ENCODE data around the gene HCRTR1.
"Not testable (repeated sequence)": the region's sequence is repeated elsewhere in the genome, so short reads cannot be mapped to it uniquely, and the experiment has no call there.

The HCRTR1 gene

GRCh38 chr1:31580891-31581603 lies 36.4 kb upstream of the HCRTR1 start:
- H3K4me3 ChIP-seq (ENCODE audit: low read length), result no peak overlapping the region
- no peak for DNase-seq (ENCODE audit: low read depth, low spot score)

DNA sequence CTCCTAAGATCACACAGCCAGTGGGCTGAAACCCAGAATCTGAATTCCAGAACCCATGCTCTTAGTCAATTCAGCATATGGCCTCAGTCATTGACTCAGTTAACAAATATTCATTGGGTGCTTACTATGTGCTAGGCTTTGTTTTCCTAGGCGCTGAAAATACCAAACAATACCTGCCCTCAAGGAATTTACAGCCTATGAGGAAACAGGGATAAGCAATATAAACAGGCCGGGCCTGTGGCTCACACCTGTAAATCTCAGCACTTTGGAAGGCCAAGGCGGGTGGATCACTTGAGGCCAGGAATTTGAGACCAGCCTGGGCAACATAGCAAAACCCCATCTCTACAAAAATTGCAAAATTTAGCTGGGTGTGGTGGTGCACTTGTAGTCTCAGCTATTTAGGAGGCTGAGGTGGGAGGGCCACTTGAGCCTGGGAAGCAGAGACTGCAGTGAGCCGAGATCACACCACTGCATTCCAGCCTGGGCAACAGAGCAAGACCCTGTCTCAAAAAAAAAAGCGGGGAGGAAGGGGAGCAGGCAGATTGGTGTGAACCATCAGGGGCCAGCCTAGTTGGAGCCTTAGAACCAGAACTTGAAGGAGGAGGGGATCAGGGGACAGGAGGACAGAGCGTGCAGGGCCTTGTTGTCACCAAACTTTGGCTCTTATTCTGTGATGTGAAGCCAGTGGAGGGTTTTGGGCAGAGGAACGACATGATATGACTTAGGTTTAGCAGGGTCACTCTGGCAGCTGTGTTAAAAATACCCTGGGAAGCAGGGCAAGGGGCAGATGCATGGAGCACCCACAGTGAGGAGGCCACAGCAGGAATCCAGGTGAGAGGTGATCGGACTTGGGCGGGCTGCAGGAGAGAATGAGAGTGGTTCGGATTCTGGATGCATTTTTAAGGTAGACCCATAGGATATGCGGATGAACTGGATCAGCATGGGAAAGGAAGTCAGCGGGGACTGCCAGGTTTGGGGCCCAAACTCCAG lies 35.4 kb upstream of the HCRTR1 start:
- DNase-seq (ENCODE audit: low read depth, low spot score), result no peak
- H3K4me3 ChIP-seq (ENCODE audit: low read length), result no peak overlapping the region

DNA sequence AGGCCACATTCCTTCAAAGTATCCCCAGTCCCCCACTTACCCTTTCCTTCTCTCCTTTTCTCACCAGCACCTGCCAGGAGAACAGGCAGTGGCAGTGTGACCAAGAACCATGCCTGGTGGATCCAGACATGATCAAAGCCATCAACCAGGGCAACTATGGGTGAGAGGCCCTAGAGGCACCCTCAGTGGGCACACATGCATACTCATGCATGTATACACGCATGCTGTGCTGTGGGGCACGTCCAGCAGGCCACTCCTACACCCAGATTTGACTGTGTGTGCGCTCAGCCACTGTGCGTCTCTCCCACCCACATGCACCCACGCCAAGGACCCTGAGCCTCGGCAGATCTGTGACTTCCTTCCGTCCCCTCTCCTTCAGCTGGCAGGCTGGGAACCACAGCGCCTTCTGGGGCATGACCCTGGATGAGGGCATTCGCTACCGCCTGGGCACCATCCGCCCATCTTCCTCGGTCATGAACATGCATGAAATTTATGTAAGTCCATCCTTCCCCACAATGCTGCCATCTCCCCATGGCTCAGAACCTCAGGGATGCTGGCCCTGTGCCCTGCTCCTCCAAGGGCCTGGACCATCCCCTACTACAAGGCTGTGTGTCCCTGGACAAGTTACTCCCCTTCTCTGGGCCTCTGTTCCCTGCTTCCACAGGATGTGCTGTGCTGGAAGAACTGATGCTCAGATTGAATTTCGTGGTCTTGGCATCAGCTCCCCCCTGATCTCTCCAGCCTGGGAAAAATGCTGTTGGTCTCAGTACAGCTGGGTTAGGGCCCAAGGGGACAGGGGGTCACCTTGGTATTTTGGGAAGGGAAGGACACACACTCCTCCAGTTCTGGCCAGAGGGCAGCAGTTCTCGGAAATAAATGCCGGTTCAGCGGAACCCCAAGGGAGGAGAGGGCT lies 34.2 kb upstream of the HCRTR1 start:
- H3K4me3 ChIP-seq (ENCODE audit: low read length), result no peak overlapping the region

DNA sequence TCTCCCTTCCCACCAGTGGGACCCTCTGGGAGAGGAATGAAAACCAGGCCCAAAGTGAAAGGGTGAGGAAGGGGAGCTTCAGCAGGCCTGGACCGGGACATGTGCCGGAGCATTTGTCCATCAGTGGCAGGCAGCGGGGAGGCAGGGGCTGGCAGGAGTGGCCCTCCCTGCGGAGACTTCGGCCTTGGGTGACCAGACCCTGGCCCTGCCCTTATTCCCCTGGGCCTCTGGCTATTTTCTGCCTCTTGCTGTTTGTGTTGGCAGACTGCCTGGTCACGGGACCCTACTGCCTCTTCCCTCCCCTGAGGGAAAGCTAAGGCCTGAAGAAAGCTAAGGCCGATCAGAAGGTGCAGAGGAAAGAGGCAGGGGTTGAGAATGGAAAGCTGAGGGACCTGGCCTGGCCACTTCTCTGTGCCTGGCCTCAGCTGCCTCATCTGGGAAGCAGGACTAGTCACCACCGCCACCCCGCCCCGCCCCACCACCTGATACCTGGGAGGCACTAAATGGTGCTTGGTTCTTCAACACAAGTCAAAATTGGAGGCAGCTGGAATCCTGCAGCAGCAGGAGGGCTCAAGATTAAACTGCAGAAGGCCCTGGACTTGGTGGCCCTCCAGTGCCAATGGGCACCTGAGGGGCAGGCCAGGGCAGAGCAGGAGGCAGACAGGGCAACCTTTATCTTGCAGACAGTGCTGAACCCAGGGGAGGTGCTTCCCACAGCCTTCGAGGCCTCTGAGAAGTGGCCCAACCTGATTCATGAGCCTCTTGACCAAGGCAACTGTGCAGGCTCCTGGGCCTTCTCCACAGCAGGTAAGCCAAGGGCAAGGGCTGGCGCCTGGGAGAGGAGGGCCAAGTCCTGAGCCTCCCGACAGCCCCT lies 33.3 kb upstream of the HCRTR1 start:
- no peak overlapping the region for H3K4me3 ChIP-seq (ENCODE audit: low read length)
- no peak for DNase-seq (ENCODE audit: low read depth, low spot score)

More for the DNA sequence above, 34.2 kb upstream of the HCRTR1 start:
- DNase-seq (ENCODE audit: low read depth, low spot score), result no peak

DNA sequence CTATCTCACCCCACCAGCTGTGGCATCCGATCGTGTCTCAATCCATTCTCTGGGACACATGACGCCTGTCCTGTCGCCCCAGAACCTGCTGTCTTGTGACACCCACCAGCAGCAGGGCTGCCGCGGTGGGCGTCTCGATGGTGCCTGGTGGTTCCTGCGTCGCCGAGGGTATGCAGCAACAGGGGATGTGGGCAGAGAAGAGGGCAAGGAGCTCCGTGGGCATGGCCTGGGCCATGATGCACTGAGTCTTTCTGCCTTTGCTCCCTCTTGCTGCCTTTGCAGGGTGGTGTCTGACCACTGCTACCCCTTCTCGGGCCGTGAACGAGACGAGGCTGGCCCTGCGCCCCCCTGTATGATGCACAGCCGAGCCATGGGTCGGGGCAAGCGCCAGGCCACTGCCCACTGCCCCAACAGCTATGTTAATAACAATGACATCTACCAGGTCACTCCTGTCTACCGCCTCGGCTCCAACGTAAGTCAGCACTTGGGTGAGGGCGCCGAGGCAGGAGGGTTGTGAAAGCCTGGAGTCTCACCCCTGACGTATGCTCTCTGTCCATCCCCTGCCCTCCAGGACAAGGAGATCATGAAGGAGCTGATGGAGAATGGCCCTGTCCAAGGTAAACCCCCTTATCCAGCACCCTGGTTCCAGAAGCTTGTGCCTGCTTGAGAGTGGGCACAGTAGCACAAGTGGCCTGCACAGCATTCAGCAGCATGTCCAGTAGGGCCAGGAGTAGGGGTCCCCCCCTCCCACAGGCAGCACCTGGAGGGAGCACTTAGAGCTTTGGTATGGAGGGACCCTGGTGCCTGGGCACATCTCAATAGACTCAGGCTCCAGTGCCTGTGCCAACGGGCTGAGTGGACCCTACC lies 32.4 kb upstream of the HCRTR1 start:
- no peak overlapping the region for H3K4me3 ChIP-seq (ENCODE audit: low read length)
- no peak for DNase-seq (ENCODE audit: low read depth, low spot score)

DNA sequence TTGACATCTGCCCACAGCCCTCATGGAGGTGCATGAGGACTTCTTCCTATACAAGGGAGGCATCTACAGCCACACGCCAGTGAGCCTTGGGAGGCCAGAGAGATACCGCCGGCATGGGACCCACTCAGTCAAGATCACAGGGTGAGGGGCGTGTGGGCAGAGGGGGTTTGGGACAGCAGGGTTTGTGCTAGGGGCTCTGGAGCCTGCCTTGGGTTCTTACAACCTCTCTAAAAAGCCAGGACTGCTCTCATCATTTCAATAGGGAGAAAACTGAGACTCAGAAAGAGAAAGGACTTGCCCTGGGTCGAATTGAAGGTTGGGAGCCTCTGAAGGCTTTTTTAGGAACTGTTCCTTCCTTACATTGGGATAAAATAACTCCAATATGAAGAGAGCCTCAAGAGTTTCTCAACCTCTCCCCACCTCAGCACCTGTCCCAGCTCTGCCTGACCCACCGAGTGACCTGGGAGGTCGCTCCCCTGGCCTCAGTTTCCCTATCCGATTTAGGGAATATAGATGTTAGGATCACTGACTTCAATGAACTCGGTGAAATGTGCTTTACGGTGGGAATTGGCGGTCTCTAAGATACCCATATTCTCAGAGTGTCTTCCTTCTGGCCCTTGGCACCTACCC lies 31.6 kb upstream of the HCRTR1 start:
- no peak overlapping the region for H3K4me3 ChIP-seq (ENCODE audit: low read length)
- DNase-seq (ENCODE audit: low read depth, low spot score), result no peak

GRCh38 chr1:31586376-31587327 lies 30.8 kb upstream of the HCRTR1 start:
- DNase-seq (ENCODE audit: low read depth, low spot score), result no peak
- no peak overlapping the region for H3K4me3 ChIP-seq (ENCODE audit: low read length)

- H3K4me3 ChIP-seq (ENCODE audit: low read length); DNase-seq (ENCODE audit: low read depth, low spot score): not testable (repeated sequence)
Observed at GRCh38 chr1:31587328-31587699, 30.2 kb upstream of the HCRTR1 start.

- no peak overlapping the region for H3K4me3 ChIP-seq (ENCODE audit: low read length)
- no peak for DNase-seq (ENCODE audit: low read depth, low spot score)
Observed at GRCh38 chr1:31587720-31588423, 29.6 kb upstream of the HCRTR1 start.

GRCh38 chr1:31588751-31589515 lies 28.6 kb upstream of the HCRTR1 start:
- no peak overlapping the region for H3K4me3 ChIP-seq (ENCODE audit: low read length)
- DNase-seq (ENCODE audit: low read depth, low spot score), result no peak

- no peak overlapping the region for H3K4me3 ChIP-seq (ENCODE audit: low read length)
- DNase-seq (ENCODE audit: low read depth, low spot score), result no peak
Observed at GRCh38 chr1:31591425-31592093, 25.9 kb upstream of the HCRTR1 start.

DNA sequence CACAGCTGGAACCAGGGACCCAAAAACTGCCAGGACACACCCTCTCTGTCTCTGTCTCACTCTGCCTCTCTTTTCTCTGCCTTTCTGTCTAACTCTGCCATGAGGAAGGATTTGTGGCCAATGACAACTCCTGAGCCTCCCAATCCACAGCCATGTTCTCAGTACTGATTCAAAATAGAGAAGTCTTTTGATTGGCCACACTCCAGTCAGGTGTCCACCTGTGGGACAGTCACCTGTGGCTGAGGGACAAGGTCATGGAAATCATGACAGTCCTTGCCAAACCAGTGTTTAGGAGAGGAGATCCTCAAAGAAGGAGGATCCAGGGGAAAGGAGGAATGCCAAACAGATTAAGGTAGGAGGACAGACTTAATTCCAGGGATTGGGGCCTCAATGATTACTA lies 25.4 kb upstream of the HCRTR1 start:
- DNase-seq (ENCODE audit: low read depth, low spot score), result no peak

GRCh38 chr1:31593136-31593665 lies 24.3 kb upstream of the HCRTR1 start:
- DNase-seq (ENCODE audit: low read depth, low spot score), result no peak
- no peak overlapping the region for H3K4me3 ChIP-seq (ENCODE audit: low read length)

More for the DNA sequence above, 25.4 kb upstream of the HCRTR1 start:
- no peak overlapping the region for H3K4me3 ChIP-seq (ENCODE audit: low read length)
